ENCODE data around the gene SAMD8.

Gene SAMD8

GRCh38 chr10:75136346-75136745 is 24.9 kb downstream of the SAMD8 start:
- Histone ChIP-seq H3K27ac (no peak overlapping the region), H3K36me3 (replicated peaks) (no peaks in the 10 kb centered on the region), H3K27me3 (replicated peaks) (no peaks in the 10 kb centered on the region), H3K4me3 (ENCODE audit: low read depth, low read length) (no peak overlapping the region)
- no peak for DNase-seq
- in situ Hi-C loops (cut with HindIII; ENCODE audit: low pct_ligation_motif_present, low sequenced_read_pairs): no loop called here
- TF ChIP-seq CTCF (IDR thresholded peaks at IDR 0.05; ENCODE audit: low read depth, low read length, missing control alignments): no peak

- Histone ChIP-seq H3K27ac (no peak overlapping the region), H3K27me3 (replicated peaks) (no peaks in the 10 kb centered on the region), H3K4me3 (ENCODE audit: low read depth, low read length) (no peak overlapping the region), H3K36me3 (replicated peaks) (no peaks in the 10 kb centered on the region)
- no peak for TF ChIP-seq CTCF (IDR thresholded peaks at IDR 0.05; ENCODE audit: low read depth, low read length, missing control alignments)
- DNase-seq: peak; percentile 52
- in situ Hi-C loops (cut with HindIII; ENCODE audit: low pct_ligation_motif_present, low sequenced_read_pairs): no loop called here
These were observed 26.3 kb downstream of the SAMD8 start for GRCh38 chr10:75137533-75138438.

GRCh38 chr10:75140246-75140645 is 28.8 kb downstream of the SAMD8 start:
- Histone ChIP-seq H3K36me3 (replicated peaks) (no peaks in the 10 kb centered on the region), H3K4me3 (ENCODE audit: low read depth, low read length) (no peak overlapping the region), H3K27ac (no peak overlapping the region), H3K27me3 (replicated peaks) (no peaks in the 10 kb centered on the region)
- in situ Hi-C loops (cut with HindIII; ENCODE audit: low pct_ligation_motif_present, low sequenced_read_pairs): no loop called here
- DNase-seq: no peak
- no peak for TF ChIP-seq CTCF (IDR thresholded peaks at IDR 0.05; ENCODE audit: low read depth, low read length, missing control alignments)

- Histone ChIP-seq H3K36me3 (replicated peaks) (no peaks in the 10 kb centered on the region), H3K27me3 (replicated peaks) (no peaks in the 10 kb centered on the region), H3K4me3 (ENCODE audit: low read depth, low read length) (no peak overlapping the region), H3K27ac (no peak overlapping the region)
- in situ Hi-C loops (cut with HindIII; ENCODE audit: low pct_ligation_motif_present, low sequenced_read_pairs): no loop called here
- no peak for DNase-seq
- TF ChIP-seq CTCF (IDR thresholded peaks at IDR 0.05; ENCODE audit: low read depth, low read length, missing control alignments): no peak
These were observed 31.9 kb downstream of the SAMD8 start for GRCh38 chr10:75143353-75143752.

- Histone ChIP-seq H3K36me3 (replicated peaks) (no peaks in the 10 kb centered on the region), H3K27ac (no peak overlapping the region), H3K4me3 (ENCODE audit: low read depth, low read length) (no peak overlapping the region), H3K27me3 (replicated peaks) (no peaks in the 10 kb centered on the region)
- in situ Hi-C loops (cut with HindIII; ENCODE audit: low pct_ligation_motif_present, low sequenced_read_pairs): no loop called here
- no peak for TF ChIP-seq CTCF (IDR thresholded peaks at IDR 0.05; ENCODE audit: low read depth, low read length, missing control alignments)
- no peak for DNase-seq
These were observed 34.1 kb downstream of the SAMD8 start for GRCh38 chr10:75145590-75145989.
